Hippocampal formation (tissue), 2 donors: ENCODE results near the gene SCYL1.
A peak's percentile ranks its signal among the peaks of the same experiment; 100 is the strongest.
"Not testable (repeated sequence)": the region's sequence is repeated elsewhere in the genome, so short reads cannot be mapped to it uniquely, and the experiment has no call there.

Experiments used
- DNase-seq, 2 donors: peaks; one replicate each; lab custom pipeline; 2025; lab: John Stamatoyannopoulos, UW

Gene SCYL1

GRCh38 chr11:65554842-65555430 is 30.1 kb downstream of the SCYL1 start:
- no peak for DNase-seq

- DNase-seq, result no peak
Measured at GRCh38 chr11:65555693-65556231, 30.9 kb downstream of the SCYL1 start.

- no peak for DNase-seq
Measured at GRCh38 chr11:65556470-65557279, 31.8 kb downstream of the SCYL1 start.

- DNase-seq, result no peak
Measured at GRCh38 chr11:65557280-65558001, 32.6 kb downstream of the SCYL1 start.

GRCh38 chr11:65558002-65558929 is 33.4 kb downstream of the SCYL1 start, which contains the start of gene LTBP3:
Gene LTBP3 (minus strand): TSS chr11:65558359. CDS start chr11:65557959, 400 bp downstream.
- peak; percentile 80 to 89 for DNase-seq

GRCh38 chr11:65558930-65559509 is 34.1 kb downstream of the SCYL1 start:
- peak; percentile 36 to 71 for DNase-seq

GRCh38 chr11:65559535-65559934 is 34.7 kb downstream of the SCYL1 start:
- DNase-seq, result no peak

GRCh38 chr11:65559951-65560537 is 35.2 kb downstream of the SCYL1 start:
- DNase-seq, result peak in 1 of 2 donors; percentile 8

- peak; percentile 29 to 48 for DNase-seq
Measured at GRCh38 chr11:65560555-65561418, 35.9 kb downstream of the SCYL1 start.

- no peak for DNase-seq
Measured at GRCh38 chr11:65562020-65562419, 37.1 kb downstream of the SCYL1 start.

- no peak for DNase-seq
Measured at GRCh38 chr11:65562788-65563187, 37.9 kb downstream of the SCYL1 start.

- no peak for DNase-seq
Measured at GRCh38 chr11:65563601-65564000, 38.7 kb downstream of the SCYL1 start.

GRCh38 chr11:65564879-65565559 is 40.1 kb downstream of the SCYL1 start:
- DNase-seq, result not testable (repeated sequence)

- DNase-seq, result no peak
Measured at GRCh38 chr11:65565624-65566453, 41.0 kb downstream of the SCYL1 start.

GRCh38 chr11:65569164-65569972 is 44.5 kb downstream of the SCYL1 start:
- DNase-seq, result no peak

GRCh38 chr11:65569973-65570918 is 45.4 kb downstream of the SCYL1 start, which contains the start of gene ZNRD2:
Gene ZNRD2 (plus strand): TSS chr11:65570477. CDS start chr11:65570492, 15 bp downstream.
- peak; percentile 97 to 99 for DNase-seq
